ENCODE results near the gene IGFBP6.
"Not testable (repeated sequence)": the region's sequence is repeated elsewhere in the genome, so short reads cannot be mapped to it uniquely, and the experiment has no call there.

Gene IGFBP6

GRCh38 chr12:53071591-53072551, 25.6 kb upstream of the IGFBP6 start:
- DNase-seq, result peak; percentile 54

GRCh38 chr12:53073881-53074280, 23.6 kb upstream of the IGFBP6 start:
- no peak for DNase-seq

DNA sequence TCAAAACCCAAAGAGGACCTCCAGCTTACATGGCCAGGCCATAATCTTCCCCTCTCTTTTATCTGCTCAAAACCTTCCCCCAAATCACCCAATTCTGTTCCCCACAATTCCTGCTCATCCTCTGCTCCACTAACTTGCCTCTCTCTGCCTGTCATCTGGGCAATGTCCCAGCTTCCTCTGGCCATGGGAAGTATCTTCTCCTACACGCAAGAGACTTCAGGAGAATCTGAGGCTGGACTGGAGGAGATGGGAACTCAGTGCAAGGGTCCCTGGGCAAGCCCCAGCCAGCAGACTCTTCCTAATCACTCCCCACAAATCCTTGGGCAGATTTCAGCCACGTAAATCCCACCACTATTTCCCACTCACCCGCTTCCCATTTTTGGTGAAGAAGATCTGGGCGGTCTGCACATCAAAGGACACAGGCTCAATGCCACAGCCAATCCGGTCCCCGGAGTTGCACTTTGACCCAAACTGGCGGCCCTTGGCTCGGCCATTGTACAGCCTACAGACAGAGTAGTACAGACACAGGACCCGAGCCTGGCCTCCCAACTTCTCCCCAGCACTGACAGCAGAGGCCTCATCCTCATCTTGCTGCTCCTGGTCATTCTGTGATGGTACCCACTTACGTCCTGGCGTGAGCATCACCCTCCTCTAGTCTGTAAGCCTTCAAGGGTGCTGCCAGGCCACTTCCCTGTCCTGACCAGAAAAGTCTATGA, 23.0 kb upstream of the IGFBP6 start:
- DNase-seq, result no peak

GRCh38 chr12:53074999-53075370, 22.5 kb upstream of the IGFBP6 start:
- DNase-seq, result no peak

- DNase-seq, result no peak
Observed at GRCh38 chr12:53076461-53076860, 21.0 kb upstream of the IGFBP6 start.

DNA sequence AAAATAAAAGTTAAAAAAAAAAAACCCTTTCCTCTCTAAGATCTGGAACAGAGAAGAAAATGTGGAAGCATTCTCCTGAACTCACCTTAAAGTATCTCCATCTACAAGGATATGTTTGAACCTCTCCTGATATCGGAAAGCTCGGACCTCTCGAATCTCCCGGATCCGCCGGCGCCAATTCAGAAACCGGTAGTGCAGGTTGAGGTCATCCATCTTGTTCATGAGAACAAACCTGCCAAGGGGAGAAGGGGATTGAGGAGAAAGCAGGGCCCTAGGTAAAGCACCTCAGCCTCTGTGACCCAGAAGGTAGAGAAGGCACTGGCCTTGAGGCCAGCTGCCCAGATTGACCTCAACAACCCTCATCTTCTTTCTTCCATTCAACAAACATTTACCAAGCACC, 20.4 kb upstream of the IGFBP6 start:
- DNase-seq, result no peak

DNA sequence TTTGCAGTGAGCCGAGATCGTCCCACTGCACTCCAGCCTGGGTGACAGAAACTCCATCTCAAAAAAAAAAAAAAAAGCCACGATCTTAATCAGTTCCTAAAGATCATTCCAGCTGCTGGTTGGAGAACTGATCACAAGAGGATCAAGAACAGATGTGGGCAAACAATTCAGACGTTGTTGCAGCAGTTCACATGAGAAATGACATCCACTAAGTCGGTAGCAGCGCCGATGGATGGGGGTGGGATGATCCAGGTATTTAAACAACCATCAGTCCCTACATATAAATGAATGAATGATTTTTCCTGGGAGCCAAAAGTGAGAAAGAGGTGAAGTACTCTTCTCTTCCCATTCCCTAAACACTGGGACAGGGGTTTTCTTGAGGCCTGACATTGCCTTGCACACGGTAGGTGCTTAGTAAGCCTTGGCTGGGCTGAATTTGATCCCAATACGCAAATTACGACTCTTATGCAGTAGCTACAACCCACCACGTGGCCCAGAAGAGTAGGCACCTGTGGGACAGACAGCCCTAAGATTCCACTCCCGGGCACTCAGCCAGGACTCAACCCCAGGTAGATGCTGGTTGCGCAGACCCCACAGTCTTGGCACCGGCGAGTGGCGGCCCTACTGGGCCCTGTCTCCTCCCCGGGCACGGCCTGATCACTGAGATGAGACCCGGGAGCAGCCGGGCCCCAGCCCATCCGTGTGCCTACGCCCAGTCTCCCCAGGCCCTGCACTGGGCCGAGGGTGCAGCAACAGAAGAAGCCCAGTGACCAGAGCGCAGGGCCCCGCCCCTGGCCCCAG, 18.8 kb upstream of the IGFBP6 start:
- DNase-seq, result no peak

GRCh38 chr12:53079226-53080117, 18.0 kb upstream of the IGFBP6 start, which contains the start of gene SPRYD3:
SPRYD3 (minus strand) TSS chr12:53079390; CDS start chr12:53079333, 57 bp downstream.
- peak; percentile 93 for DNase-seq

- DNase-seq, result no peak
Observed at GRCh38 chr12:53082637-53083175, 14.8 kb upstream of the IGFBP6 start.

DNA sequence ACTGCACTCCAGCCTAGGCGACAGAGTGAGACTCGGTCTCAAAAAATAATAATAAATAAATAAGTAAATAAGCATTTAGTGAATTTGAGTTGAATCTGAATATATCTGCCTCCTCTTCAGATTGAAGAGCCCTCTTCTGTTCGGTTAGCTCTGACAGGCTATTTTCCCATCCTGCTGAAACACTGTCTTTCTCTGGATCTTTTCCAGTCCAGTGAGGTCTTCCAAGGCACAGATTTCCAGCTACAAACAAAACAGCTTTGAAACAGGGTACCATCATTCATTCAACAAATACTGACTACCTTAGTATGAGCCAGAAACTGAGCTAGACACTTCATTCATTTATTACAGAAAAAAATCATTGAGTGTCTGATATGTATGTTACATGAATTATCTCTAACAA, 11.1 kb upstream of the IGFBP6 start:
- DNase-seq, result no peak

DNA sequence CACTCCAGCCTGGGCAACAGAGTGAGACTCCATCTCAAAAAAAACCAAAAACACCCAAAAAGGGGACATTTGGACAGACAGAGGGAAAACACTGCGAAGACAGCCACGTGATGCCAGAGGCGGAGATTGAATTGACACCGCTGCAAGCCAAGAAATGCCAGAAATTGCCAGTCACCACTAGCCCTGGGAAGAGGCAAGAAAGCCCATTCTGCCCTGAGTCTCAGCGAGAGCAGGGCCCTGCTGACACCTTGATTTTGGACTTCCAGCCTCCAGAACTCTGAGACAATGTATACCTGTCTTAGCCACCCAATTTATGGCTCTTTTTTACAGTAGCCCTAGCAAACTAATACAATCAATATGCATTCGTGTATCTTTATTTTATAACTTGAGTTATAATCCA, 7.4 kb upstream of the IGFBP6 start:
- DNase-seq, result no peak

DNA sequence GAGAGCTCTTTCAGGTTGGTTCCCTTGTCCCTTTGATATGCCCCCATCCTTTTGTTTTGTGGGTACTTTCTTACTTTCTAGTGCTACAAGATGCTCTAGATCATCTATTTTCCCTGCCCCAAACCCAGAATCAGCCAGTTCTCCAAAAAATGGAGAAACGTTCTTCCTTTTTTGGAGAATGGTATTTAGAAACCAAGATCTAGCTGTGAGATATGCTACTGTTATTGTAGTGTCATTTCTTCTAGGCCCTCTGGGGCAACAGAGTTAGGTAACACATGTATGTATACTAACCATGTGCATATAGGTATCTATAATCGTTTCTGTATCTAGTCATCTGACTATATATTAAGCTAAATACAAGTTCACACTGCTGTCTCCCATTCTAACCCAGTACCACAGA, 6.9 kb upstream of the IGFBP6 start:
- no peak for DNase-seq

DNA sequence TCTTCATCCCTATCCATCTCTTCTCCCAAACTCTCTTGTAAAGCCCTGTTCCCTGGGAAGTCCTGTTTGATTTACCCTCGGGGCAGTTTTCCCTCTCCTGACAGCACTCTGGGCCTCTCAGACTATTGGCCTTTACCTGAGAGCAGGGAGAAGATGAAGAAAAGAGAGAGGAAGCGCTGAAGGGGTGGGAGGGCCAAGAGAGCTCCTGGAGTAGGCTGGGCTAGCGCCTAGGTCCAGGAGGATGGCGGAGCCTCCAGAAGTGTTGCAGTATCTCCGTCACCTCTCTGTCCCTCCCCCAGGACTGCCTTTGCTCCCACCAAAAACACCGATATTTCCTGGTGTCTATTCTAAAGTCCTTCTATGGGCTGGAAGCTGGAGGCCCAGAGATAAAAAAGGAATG, 5.7 kb upstream of the IGFBP6 start:
- DNase-seq, result no peak

GRCh38 chr12:53093777-53094393, 3.6 kb upstream of the IGFBP6 start:
- no peak for DNase-seq

DNA sequence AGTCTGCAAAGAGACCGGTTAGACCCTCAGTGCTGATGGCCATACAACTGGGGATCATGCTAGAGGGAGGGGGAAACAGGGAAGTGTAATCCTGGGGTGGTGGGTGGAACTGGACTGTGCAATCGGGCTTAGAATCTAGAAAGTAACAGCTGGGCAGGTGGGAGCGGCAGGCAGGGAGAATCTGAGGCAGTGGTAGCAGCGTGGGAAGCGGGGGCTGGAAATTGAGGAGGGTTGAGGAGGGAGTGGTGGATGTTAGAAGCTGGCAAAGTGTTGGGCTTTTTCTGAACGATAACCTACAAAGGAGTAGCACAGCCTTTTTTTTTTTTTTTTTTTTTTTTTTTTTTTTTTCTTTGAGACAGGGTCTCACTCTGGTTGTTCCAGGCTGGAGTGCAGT, 3.1 kb upstream of the IGFBP6 start:
- DNase-seq, result no peak

DNA sequence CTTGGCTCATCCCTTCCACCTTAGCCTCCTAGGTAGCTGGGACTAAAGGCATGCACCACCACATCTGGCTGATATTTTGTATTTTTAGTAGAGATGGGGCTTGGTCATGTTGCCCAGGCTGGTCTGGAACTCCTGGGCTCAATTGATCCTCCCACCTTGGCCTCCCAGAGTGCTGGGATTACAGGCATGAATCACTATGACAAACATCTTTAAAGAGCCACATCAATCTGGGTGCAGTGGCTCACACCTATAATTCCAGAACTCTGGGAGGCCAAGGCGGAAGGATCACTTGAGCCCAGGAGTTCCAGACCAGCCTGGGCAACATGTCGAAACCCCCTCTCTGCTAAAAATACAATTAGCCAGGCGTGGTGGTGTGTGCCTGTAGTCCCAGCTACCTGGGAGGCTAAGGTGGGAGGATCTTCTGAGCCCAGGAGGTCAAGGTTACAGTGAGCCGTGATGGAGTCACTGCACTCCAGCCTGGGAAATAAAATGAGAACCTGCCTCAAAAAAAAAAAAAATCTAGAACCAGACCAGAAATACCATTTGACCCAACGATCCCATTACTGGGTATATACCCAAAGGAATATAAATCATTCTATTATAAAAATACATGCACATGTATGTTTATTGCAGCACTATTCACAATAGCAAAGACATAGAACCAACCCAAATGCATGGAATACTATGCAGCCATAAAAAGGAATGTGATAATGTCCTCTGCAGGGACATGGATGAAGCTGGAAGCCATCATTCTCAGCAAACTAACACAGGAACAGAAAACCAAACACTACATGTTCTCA, 2.5 kb upstream of the IGFBP6 start:
- not testable (repeated sequence) for DNase-seq

- DNase-seq, result not testable (repeated sequence)
Observed at GRCh38 chr12:53095596-53095895, 1.9 kb upstream of the IGFBP6 start.

DNA sequence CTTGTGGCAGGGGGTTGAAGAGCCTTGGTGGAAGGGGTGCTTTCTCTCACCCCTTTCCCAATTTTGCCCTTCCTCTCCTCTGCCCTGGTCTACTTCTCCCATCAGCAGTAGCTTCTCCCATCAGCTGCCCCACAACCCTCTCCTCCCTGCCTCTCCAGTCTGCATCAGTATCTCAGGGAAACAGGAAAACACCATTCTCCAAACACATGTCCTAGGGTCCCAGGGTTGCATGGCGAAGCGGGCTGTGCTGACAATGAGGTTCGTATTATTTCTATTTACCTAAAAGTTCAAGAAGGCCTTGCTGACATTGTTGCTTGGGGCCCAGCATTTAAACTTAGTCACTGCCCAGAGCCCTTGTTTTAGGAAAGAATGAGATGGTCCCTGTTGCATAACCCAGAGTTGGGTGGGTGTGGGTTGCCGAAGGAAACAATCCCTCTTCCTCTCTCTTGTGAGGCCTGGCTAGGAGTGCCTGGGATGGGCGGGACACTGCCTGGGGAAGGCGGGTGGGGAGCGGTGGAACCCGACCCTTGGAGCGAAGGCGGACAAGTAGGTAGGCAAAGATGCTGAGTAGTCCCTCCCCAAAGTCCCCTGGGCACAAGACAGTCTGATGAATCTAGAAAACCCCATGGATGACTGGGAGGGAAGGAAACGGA, 1.3 kb upstream of the IGFBP6 start:
- DNase-seq, result no peak

GRCh38 chr12:53096759-53097158, 708 bp upstream of the IGFBP6 start:
- DNase-seq, result no peak

DNA sequence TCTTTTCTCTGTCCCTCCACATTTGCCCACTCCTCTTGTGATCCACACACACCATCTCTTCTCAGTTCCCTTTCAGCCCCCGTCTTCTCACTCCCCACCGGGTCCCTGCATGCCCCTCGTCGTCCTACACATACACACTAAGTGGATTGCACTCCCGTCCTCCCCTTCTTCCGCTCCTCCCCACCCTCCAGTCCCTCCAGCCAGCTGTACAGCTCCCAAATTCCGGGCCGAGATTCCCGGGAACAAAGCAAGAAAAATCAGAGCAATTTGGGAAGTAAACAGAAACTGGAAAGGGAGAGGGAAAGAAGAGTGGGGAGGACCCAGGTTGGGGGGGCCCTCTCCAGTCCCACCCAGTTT, 282 bp upstream of the IGFBP6 start:
- no peak for DNase-seq

All from NCI-H1092 treated with DMSO at 0.1 percent for 48 hours (cell line).